PC-3 (cell line): ENCODE data around the gene ERBB2. TPM values are rescaled to one million over a fixed set of nuclear protein-coding genes. Genes with fewer than 3 reads are reported as not detected.

Experiments
- ATAC-seq: fragments of 200-7000 bp; cut with Tn5 transposase; 2 replicates; pipeline ENCODE4 v1.9.1; 2020; ENCODE audit warnings: mild to moderate bottlenecking, moderate library complexity
- BruUV-seq: library from RNA; stranded (reverse); fragments of 400-500 nt; replicated peaks from 2 replicates; lab custom pipeline; 2021; lab: Mats Ljungman, UMichigan
- CTCF ChIA-PET: fragments of 300-600 bp; sonication (Branson Sonifier 250); formaldehyde crosslinking; loops from one replicate; lab custom pipeline; 2022; ENCODE audit warnings: antibody characterized with exemption; lab: Charles Lee
- POLR2A ChIA-PET: fragments of 300-600 bp; sonication (Branson Sonifier 250); formaldehyde crosslinking; loops from one replicate; lab custom pipeline; 2022; ENCODE audit warnings: antibody characterized with exemption; ENCODE audit not compliant: unreplicated experiment; lab: Charles Lee
- DNase-seq: peaks from one replicate; pipeline ENCODE4 v3.0.0-alpha.2; 2015
- H2AFZ ChIP-seq: fragments of 300-600 bp; sonication (generic); 2 replicates; pipeline ENCODE4 v1.6.0; 2016; ENCODE audit warnings: antibody characterized with exemption, low read length
- H3F3A ChIP-seq: fragments of 300-600 bp; sonication (generic); one replicate; pipeline ENCODE4 v1.6.0; 2017; ENCODE audit warnings: antibody characterized with exemption, low read length, control low read depth, mild to moderate bottlenecking; ENCODE audit not compliant: unreplicated experiment
- H3K27ac ChIP-seq: fragments of 300-600 bp; sonication (generic); 2 replicates; pipeline ENCODE4 v1.5.1; 2016; ENCODE audit warnings: mild to moderate bottlenecking, low read length
- H3K27me3 ChIP-seq: fragments of 300-600 bp; sonication (generic); 2 replicates; pipeline ENCODE4 v1.6.1; 2016; ENCODE audit warnings: low read length, mixed read lengths
- H3K36me3 ChIP-seq: fragments of 300-600 bp; sonication (generic); 2 replicates; pipeline ENCODE4 v1.6.1; 2016; ENCODE audit warnings: low read depth, mixed run types, low read length, mixed read lengths
- H3K4me1 ChIP-seq: fragments of 300-600 bp; sonication (generic); 2 replicates; pipeline ENCODE4 v1.5.1; 2016; ENCODE audit warnings: low read length; ENCODE audit not compliant: insufficient read depth
- H3K4me2 ChIP-seq: fragments of 300-600 bp; sonication (generic); 2 replicates; pipeline ENCODE4 v1.6.0; 2016; ENCODE audit warnings: low read length
- H3K4me3 ChIP-seq: fragments of 300-600 bp; sonication (generic); 2 replicates; pipeline ENCODE4 v1.5.1; 2016; ENCODE audit warnings: mild to moderate bottlenecking, low read length, mixed read lengths
- H3K79me2 ChIP-seq: fragments of 300-600 bp; sonication (generic); 2 replicates; pipeline ENCODE4 v1.6.1; 2017; ENCODE audit warnings: low read length, mixed read lengths
- H3K9ac ChIP-seq: fragments of 300-600 bp; sonication (generic); 2 replicates; pipeline ENCODE4 v1.6.0; 2016; ENCODE audit warnings: mild to moderate bottlenecking, low read length
- H3K9me2 ChIP-seq: fragments of 300-600 bp; sonication (generic); replicated peaks from 2 replicates; pipeline ENCODE4 v1.6.1; 2016; ENCODE audit warnings: mixed run types, low read length, mixed read lengths
- H3K9me3 ChIP-seq: fragments of 300-600 bp; sonication (generic); 2 replicates; pipeline ENCODE4 v1.6.1; 2016; ENCODE audit warnings: low read length, mixed read lengths
- H4K20me1 ChIP-seq: fragments of 300-600 bp; sonication (generic); 2 replicates; pipeline ENCODE4 v1.6.1; 2016; ENCODE audit warnings: low read length, mixed read lengths
- EZH2 ChIP-seq: fragments of 300-600 bp; sonication (generic); IDR thresholded peaks from one replicate; pipeline ENCODE4 v1.6.1; 2017; ENCODE audit warnings: antibody characterized with exemption, mild to moderate bottlenecking, low read length; ENCODE audit not compliant: unreplicated experiment
- EZH2phosphoT487 ChIP-seq: fragments of 300-600 bp; sonication (generic); IDR thresholded peaks from 2 replicates; pipeline ENCODE4 v1.6.1; 2018; ENCODE audit warnings: mild to moderate bottlenecking, antibody characterized with exemption, low read length, borderline replicate concordance
- intact Hi-C: fragments of 100-400 bp; cut with micrococcal nuclease; formaldehyde crosslinking; loops from 2 replicates; pipeline ENCODE4 v1.9.0; 2023
- total RNA-seq: library from RNA; depleted of rRNA; stranded (reverse); fragments of >200 nt; gene quantifications from 2 replicates; pipeline ENCODE4 v1.2.3, GENCODE V29; 2014
- TF ChIP-seq, protein P1 (sequence below): fragments of 300-600 bp; sonication (generic); conservative IDR thresholded peaks from 2 replicates; pipeline ENCODE4 v1.5.1; 2017; ENCODE audit warnings: antibody characterized with exemption, low read depth, mild to moderate bottlenecking, low read length

The ERBB2 gene
- total RNA-seq, 1 experiment from 2014 or later, result 36.2 TPM

- Histone ChIP-seq H3K36me3 (no peaks in the 10 kb centered on the region), H3K9ac (no peak overlapping the region)
- CTCF ChIA-PET, result no interaction called here
These were observed 39.2 kb upstream of the ERBB2 start for GRCh38 chr17:39660397-39661385.

GRCh38 chr17:39661744-39662541 lies 37.9 kb upstream of the ERBB2 start:
- ChIA-PET CTCF (no interaction called here), POLR2A (no interaction called here)
- no peak for TF ChIP-seq EZH2
- TF ChIP-seq EZH2phosphoT487, result no peak
- TF ChIP-seq, protein P1, sequence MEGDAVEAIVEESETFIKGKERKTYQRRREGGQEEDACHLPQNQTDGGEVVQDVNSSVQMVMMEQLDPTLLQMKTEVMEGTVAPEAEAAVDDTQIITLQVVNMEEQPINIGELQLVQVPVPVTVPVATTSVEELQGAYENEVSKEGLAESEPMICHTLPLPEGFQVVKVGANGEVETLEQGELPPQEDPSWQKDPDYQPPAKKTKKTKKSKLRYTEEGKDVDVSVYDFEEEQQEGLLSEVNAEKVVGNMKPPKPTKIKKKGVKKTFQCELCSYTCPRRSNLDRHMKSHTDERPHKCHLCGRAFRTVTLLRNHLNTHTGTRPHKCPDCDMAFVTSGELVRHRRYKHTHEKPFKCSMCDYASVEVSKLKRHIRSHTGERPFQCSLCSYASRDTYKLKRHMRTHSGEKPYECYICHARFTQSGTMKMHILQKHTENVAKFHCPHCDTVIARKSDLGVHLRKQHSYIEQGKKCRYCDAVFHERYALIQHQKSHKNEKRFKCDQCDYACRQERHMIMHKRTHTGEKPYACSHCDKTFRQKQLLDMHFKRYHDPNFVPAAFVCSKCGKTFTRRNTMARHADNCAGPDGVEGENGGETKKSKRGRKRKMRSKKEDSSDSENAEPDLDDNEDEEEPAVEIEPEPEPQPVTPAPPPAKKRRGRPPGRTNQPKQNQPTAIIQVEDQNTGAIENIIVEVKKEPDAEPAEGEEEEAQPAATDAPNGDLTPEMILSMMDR, result no peak
- BruUV-seq, result no TSS peak
- H3K9ac ChIP-seq, result no peak overlapping the region
- no peaks in the 10 kb centered on the region for H3K27me3 ChIP-seq
- no peak for ATAC-seq
- no peaks in the 10 kb centered on the region for H4K20me1 ChIP-seq
- no peak overlapping the region for H3K4me3 ChIP-seq
- no peaks in the 10 kb centered on the region for H3K79me2 ChIP-seq
- no peak overlapping the region for H3K27ac ChIP-seq
- H3K36me3 ChIP-seq, result no peaks in the 10 kb centered on the region
- H3F3A ChIP-seq, result no peaks in the 10 kb centered on the region
- H3K9me2 ChIP-seq, result no peaks in the 10 kb centered on the region
- H2AFZ ChIP-seq, result no peak overlapping the region
- DNase-seq, result no peak
- intact Hi-C loops, result no loop called here
- H3K4me2 ChIP-seq, result no peak overlapping the region
- H3K9me3 ChIP-seq, result no peaks in the 10 kb centered on the region
- no peaks in the 10 kb centered on the region for H3K4me1 ChIP-seq

More at GRCh38 chr17:39660397-39661385, 39.2 kb upstream of the ERBB2 start:
- Histone ChIP-seq H3K79me2 (no peaks in the 10 kb centered on the region), H3K4me1 (no peaks in the 10 kb centered on the region), H4K20me1 (no peaks in the 10 kb centered on the region), H3K4me3 (no peak overlapping the region), H3K4me2 (no peak overlapping the region), H3K9me2 (no peaks in the 10 kb centered on the region), H3K27ac (no peak overlapping the region), H3K9me3 (no peaks in the 10 kb centered on the region), H3K27me3 (no peaks in the 10 kb centered on the region), H2AFZ (no peak overlapping the region), H3F3A (no peaks in the 10 kb centered on the region)
- no peak for DNase-seq
- POLR2A ChIA-PET, result no interaction called here
- no TSS peak for BruUV-seq
- no peak for TF ChIP-seq EZH2phosphoT487
- TF ChIP-seq, protein P1, result no peak
- ATAC-seq, result no peak
- intact Hi-C loops, result no loop called here
